Gastrocnemius medialis (tissue), 4 donors: ENCODE measurements around the gene FAM210B. TPM values are rescaled to one million over a fixed set of nuclear protein-coding genes. Genes with fewer than 3 reads are reported as not detected.

Source experiments
- ATAC-seq, 2 donors: fragments of 150-250 bp; one replicate each; pipeline ENCODE4 v1.9.1; 2016
- DNase-seq, 2 donors: peaks; one replicate each; pipeline ENCODE4 v3.0.0-alpha.2; 2019
- H3K27ac ChIP-seq, 4 donors: fragments of 200-600 bp; sonication (generic); 1 replicate in 1 of 4; 2 replicates in 3 of 4; pipeline ENCODE4 v1.5.1; 2016 to 2018; ENCODE audit warnings: mild to moderate bottlenecking in 2 of 4, moderate library complexity in 1 of 4
- H3K27me3 ChIP-seq, 3 donors: fragments of 200-600 bp; sonication (generic) in 2 of 3; 1 replicate in 1 of 3; 2 replicates in 2 of 3; pipeline versions ENCODE4 v1.5.1 to v1.6.0; 2016 to 2019; ENCODE audit warnings: mild to moderate bottlenecking in 1 of 3, moderate library complexity in 1 of 3
- H3K36me3 ChIP-seq, 2 donors: fragments of 200-600 bp; sonication (generic) in 1 of 2; one replicate each; pipeline ENCODE4 v1.5.1; 2017 to 2018
- H3K4me1 ChIP-seq, 2 donors: fragments of 200-600 bp; sonication (generic) in 1 of 2; one replicate each; pipeline ENCODE4 v1.5.1; 2016 to 2017; ENCODE audit warnings: mild to moderate bottlenecking in 2 of 2
- H3K4me3 ChIP-seq, 4 donors: fragments of 200-600 bp; sonication (generic) in 3 of 4; 1 replicate in 1 of 4; 2 replicates in 3 of 4; pipeline ENCODE4 v1.5.1; 2016 to 2019; ENCODE audit warnings: mild to moderate bottlenecking in 2 of 4
- H3K9me3 ChIP-seq, 3 donors: fragments of 200-600 bp; sonication (generic) in 2 of 3; 1 replicate in 1 of 3; 2 replicates in 2 of 3; pipeline ENCODE4 v1.5.1; 2016 to 2019
- POLR2A ChIP-seq, 2 donors: fragments of 450-650 bp; IDR thresholded peaks; one replicate each; pipeline ENCODE4 v1.6.1; 2017; ENCODE audit warnings: antibody characterized with exemption in 2 of 2, mild to moderate bottlenecking in 2 of 2, moderate library complexity in 2 of 2
- in situ Hi-C, 4 donors: fragments of 200-750 bp; cut with MboI; loops; one replicate each; pipeline versions ENCODE4 v1.15.0 to v1.8.0; 2017; ENCODE audit warnings: low sequenced_read_pairs in 4 of 4
- intact Hi-C: fragments of 100-400 bp; cut with DNase I; formaldehyde crosslinking; loops from one replicate; pipeline ENCODE4 v1.15.1; 2023; ENCODE audit warnings: low total_unique reads
- total RNA-seq, 4 donors: library from RNA; depleted of rRNA; stranded (reverse); fragments of >200 nt; gene quantifications; one replicate each; pipeline versions ENCODE4 v1.1.0 to v1.2.3, GENCODE V29; 2016
- TF ChIP-seq, protein P1 (sequence below), 5 experiments: fragments of 450-650 bp in 3 of 5; fragments of 200-600 bp in 2 of 5; sonication (generic) in 2 of 5; IDR thresholded peaks in 4 of 5; conservative IDR thresholded peaks in 1 of 5; 1 replicate in 4 of 5; 2 replicates in 1 of 5; pipeline ENCODE4 v1.5.1; 2016 to 2019; ENCODE audit warnings: antibody characterized with exemption in 5 of 5, mild to moderate bottlenecking in 3 of 5, moderate library complexity in 3 of 5

FAM210B gene
- total RNA-seq, 4 donors from 2014 or later: 34.5 to 57.2 (median 41.4) TPM

- Histone ChIP-seq H3K27me3 (no peaks in the 10 kb centered on the region), H3K27ac (no peak overlapping the region), H3K4me3 (no peak overlapping the region), H3K9me3 (no peaks in the 10 kb centered on the region), H3K4me1 (no peaks in the 10 kb centered on the region), H3K36me3 (peaks cover 0 to 24% of the 10 kb centered on the region in 2 donors)
- no peak for ATAC-seq
- intact Hi-C loops (no loop called here), in situ Hi-C loops (no loop called here)
- TF ChIP-seq, protein P1, sequence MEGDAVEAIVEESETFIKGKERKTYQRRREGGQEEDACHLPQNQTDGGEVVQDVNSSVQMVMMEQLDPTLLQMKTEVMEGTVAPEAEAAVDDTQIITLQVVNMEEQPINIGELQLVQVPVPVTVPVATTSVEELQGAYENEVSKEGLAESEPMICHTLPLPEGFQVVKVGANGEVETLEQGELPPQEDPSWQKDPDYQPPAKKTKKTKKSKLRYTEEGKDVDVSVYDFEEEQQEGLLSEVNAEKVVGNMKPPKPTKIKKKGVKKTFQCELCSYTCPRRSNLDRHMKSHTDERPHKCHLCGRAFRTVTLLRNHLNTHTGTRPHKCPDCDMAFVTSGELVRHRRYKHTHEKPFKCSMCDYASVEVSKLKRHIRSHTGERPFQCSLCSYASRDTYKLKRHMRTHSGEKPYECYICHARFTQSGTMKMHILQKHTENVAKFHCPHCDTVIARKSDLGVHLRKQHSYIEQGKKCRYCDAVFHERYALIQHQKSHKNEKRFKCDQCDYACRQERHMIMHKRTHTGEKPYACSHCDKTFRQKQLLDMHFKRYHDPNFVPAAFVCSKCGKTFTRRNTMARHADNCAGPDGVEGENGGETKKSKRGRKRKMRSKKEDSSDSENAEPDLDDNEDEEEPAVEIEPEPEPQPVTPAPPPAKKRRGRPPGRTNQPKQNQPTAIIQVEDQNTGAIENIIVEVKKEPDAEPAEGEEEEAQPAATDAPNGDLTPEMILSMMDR (IDR thresholded peaks at IDR 0.05 in 4 of 5, conservative IDR thresholded peaks at IDR 0.05 in 1 of 5): no peak
- no peak for TF ChIP-seq POLR2A (IDR thresholded peaks at IDR 0.05)
- no peak for DNase-seq
Observed at GRCh38 chr20:56369179-56369578, 10.4 kb downstream of the FAM210B start.

- intact Hi-C loops (no loop called here), in situ Hi-C loops (no loop called here)
- Histone ChIP-seq H3K27ac (no peak overlapping the region), H3K36me3 (peaks cover 0 to 4% of the 10 kb centered on the region in 2 donors), H3K9me3 (no peaks in the 10 kb centered on the region), H3K27me3 (no peaks in the 10 kb centered on the region), H3K4me1 (no peaks in the 10 kb centered on the region), H3K4me3 (no peak overlapping the region)
- ATAC-seq (no peak), DNase-seq (no peak)
- TF ChIP-seq, protein P1 (IDR thresholded peaks at IDR 0.05 in 4 of 5, conservative IDR thresholded peaks at IDR 0.05 in 1 of 5): no peak
- TF ChIP-seq POLR2A (IDR thresholded peaks at IDR 0.05): no peak
Observed at GRCh38 chr20:56371977-56372376, 13.2 kb downstream of the FAM210B start.

DNA sequence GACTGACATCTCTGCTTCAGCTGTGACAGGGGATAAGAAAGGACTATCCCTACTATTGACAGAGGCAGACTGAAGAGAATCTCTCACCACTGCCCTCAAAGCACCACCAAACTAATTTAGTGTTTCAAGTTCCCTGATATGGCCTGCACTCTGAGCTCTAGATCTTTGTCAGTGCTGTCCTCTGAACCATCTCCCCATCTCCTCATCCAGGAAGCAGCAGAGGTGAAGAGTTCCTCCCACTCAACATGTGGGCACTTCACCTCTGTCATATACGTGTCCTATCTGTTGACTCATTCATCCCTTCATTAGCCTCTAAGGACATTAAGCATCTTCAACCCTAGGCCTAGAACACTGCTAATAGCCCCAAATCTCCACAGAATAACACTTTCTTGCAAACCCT, 14.1 kb downstream of the FAM210B start:
- Histone ChIP-seq H3K4me3 (no peak overlapping the region), H3K36me3 (no peaks in the 10 kb centered on the region), H3K9me3 (no peaks in the 10 kb centered on the region), H3K4me1 (no peaks in the 10 kb centered on the region), H3K27me3 (no peaks in the 10 kb centered on the region), H3K27ac (no peak overlapping the region)
- TF ChIP-seq POLR2A (IDR thresholded peaks at IDR 0.05): no peak
- TF ChIP-seq, protein P1 (IDR thresholded peaks at IDR 0.05 in 4 of 5, conservative IDR thresholded peaks at IDR 0.05 in 1 of 5): no peak
- in situ Hi-C loops (no loop called here), intact Hi-C loops (no loop called here)
- ATAC-seq (no peak), DNase-seq (no peak)

- Histone ChIP-seq H3K4me3 (no peak overlapping the region), H3K36me3 (no peaks in the 10 kb centered on the region), H3K4me1 (no peaks in the 10 kb centered on the region), H3K27ac (no peak overlapping the region), H3K9me3 (no peaks in the 10 kb centered on the region), H3K27me3 (no peaks in the 10 kb centered on the region)
- in situ Hi-C loops (no loop called here), intact Hi-C loops (no loop called here)
- ATAC-seq (peak in 1 of 2 donors; percentile 41), DNase-seq (no peak)
- no peak for TF ChIP-seq POLR2A (IDR thresholded peaks at IDR 0.05)
- TF ChIP-seq, protein P1 (IDR thresholded peaks at IDR 0.05 in 4 of 5, conservative IDR thresholded peaks at IDR 0.05 in 1 of 5): no peak
Observed at GRCh38 chr20:56373942-56374341, 15.2 kb downstream of the FAM210B start.

DNA sequence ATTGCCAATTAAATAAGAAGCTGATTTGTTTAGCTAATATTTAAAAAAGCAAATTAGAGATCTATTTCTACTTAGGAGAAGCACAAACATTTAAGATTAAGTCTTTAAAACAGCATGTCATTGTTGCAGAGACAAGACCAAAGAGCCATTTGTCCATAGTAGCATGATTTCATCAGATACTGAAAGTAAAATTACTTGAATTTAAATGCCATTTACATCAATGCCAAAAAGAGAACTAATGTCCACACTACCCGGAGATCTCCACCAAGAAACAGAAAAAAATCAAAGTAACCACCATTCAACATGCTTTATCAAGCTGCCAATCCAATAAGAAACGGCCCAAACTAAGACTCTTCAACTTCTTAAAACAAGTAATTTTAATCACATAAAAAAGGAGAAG, 17.6 kb downstream of the FAM210B start:
- Histone ChIP-seq H3K4me3 (no peak overlapping the region), H3K4me1 (no peaks in the 10 kb centered on the region), H3K27me3 (no peaks in the 10 kb centered on the region), H3K27ac (no peak overlapping the region), H3K36me3 (no peaks in the 10 kb centered on the region), H3K9me3 (no peaks in the 10 kb centered on the region)
- DNase-seq: no peak
- intact Hi-C loops: no loop called here
- TF ChIP-seq POLR2A (IDR thresholded peaks at IDR 0.05): no peak
- in situ Hi-C loops: loop anchor here in 1 of 4 donors (25.0 kb wide), 1 partner anchor 1336 kb away; the partner anchor contains the start of gene PMEPA1
- ATAC-seq: no peak
